Right lobe of liver (tissue), 6 donors: ENCODE data around the gene CCNB1IP1. TPM values are rescaled to one million over a fixed set of nuclear protein-coding genes. Genes with fewer than 3 reads are reported as not detected.
A peak's percentile ranks its signal among the peaks of the same experiment; 100 is the strongest.

Experiments used
- ATAC-seq, 4 donors: fragments of 200-7000 bp; cut with Tn5 transposase; one replicate each; pipeline ENCODE4 v1.9.1; 2020; ENCODE audit warnings: mild to moderate bottlenecking in 4 of 4, moderate library complexity in 4 of 4
- DNase-seq, 3 donors: peaks; one replicate each; pipeline ENCODE4 v3.0.0-alpha.2; 2020
- H3K27ac ChIP-seq, 3 donors: fragments of 200-600 bp; one replicate each; pipeline ENCODE4 v1.8.0; 2022
- H3K27me3 ChIP-seq, 2 donors: fragments of 200-600 bp; one replicate each; pipeline ENCODE4 v1.8.0; 2022
- H3K36me3 ChIP-seq, 4 donors: fragments of 200-600 bp; sonication (generic) in 1 of 4; one replicate each; pipeline versions ENCODE4 v1.5.1 to v1.8.0; 2017 to 2022; ENCODE audit warnings: control low read depth in 1 of 4
- H3K4me1 ChIP-seq, 4 donors: fragments of 200-600 bp; sonication (generic) in 1 of 4; one replicate each; pipeline versions ENCODE4 v1.5.1 to v1.8.0; 2017 to 2022; ENCODE audit warnings: control low read depth in 1 of 4
- H3K4me3 ChIP-seq, 3 donors: fragments of 200-600 bp; one replicate each; pipeline ENCODE4 v1.8.0; 2022
- H3K9me3 ChIP-seq, 4 donors: fragments of 200-600 bp; sonication (generic) in 1 of 4; one replicate each; pipeline versions ENCODE4 v1.5.1 to v1.8.0; 2017 to 2022; ENCODE audit warnings: control low read depth in 1 of 4
- POLR2A ChIP-seq: fragments of 450-650 bp; IDR thresholded peaks from one replicate; pipeline ENCODE4 v1.6.1; 2017; ENCODE audit warnings: antibody characterized with exemption, mild to moderate bottlenecking
- WGBS: methylation state at CpG from one replicate; pipeline ENCODE4 v1.1.6; 2018; ENCODE audit warnings: low coverage, low lambda C conversion rate; ENCODE audit not compliant: insufficient coverage; ENCODE audit errors: missing lambda C conversion rate; 5-methylcytosine and 5-hydroxymethylcytosine counted together
- intact Hi-C, 2 donors: fragments of 100-400 bp; cut with DNase I; formaldehyde crosslinking; loops; one replicate each; pipeline versions ENCODE4 v1.11.2 to v1.14.1; 2022
- total RNA-seq, 6 experiments: library from RNA; depleted of rRNA in 2 of 6; stranded (reverse); fragments of >200 nt in 2 of 6; fragmentation: NEBNext Ultra II Directional in 3 of 6; extraction: Animal tissue kit (Norgen Biotek cat#: 25700) in 3 of 6; gene quantifications; one replicate each; pipeline versions ENCODE4 v1.1.0 to v1.2.4, GENCODE V29; 2016 to 2023
- TF ChIP-seq, protein P1 (sequence below), 4 donors: fragments of 200-600 bp in 3 of 4; fragments of 450-650 bp in 1 of 4; IDR thresholded peaks; one replicate each; pipeline versions ENCODE4 v1.5.1 to v1.8.0; 2016 to 2022; ENCODE audit warnings: antibody characterized with exemption in 4 of 4, mild to moderate bottlenecking in 2 of 4
- donor health status: DM: no; HTN: yes; CAD: no.
- donor health status: DM: no; HTN: no; CAD: no.
- donor health status: DM: no; HTN: no; CAD: no.
- donor health status: DM: no; HTN: yes; CAD: no.
- donor health status: DM: no; HTN: yes; CAD: no.

Gene CCNB1IP1
- total RNA-seq, 6 experiments from 2014 or later = 15.7 to 55.5 (median 24.9) TPM

DNA sequence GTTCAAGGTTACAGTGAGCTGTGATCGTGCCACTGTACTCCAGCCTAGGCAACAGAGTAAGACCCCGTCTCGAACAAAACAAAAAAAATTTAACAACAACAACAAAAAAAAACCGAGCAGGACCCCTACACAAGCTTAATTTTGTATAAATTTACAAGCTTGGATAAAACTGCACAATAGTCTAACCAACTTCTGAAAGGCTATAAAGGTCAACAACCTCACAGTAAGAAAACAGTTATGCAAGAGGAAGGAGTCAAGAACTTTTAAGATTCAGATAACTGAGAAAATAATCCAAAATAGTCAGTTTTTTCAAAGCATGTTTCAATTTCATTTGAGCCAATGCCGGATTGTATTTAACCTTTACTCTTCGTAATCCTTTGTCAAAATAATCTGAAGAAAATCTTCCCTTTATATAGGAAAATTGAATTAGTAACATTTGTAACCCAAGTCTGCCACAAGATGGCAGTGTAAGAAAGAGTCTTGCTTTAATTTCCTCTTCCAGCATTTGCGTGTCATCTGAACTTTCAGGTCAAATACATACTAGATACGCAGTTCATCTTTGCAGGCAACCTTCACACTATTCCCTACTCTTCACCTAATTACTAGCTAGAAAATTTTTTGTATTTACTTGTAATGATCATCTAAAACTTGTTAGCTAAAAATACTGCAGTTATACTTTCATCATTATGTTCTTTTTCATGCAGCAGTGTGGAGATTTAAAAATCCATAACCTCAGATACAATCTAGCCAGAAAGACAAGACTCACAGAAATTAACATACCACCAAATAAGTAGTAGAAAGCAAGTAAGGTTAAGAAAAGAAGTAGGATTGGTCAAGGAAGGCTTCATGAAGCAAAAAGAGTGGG lies 5.8 kb downstream of the CCNB1IP1 start:
- Histone ChIP-seq H3K9me3 (no peaks in the 10 kb centered on the region), H3K4me1 (peaks cover 0 to 44% (median 14%) of the 10 kb centered on the region in 4 donors), H3K36me3 (peaks cover 0 to 58% (median 18%) of the 10 kb centered on the region in 4 donors), H3K4me3 (no peak overlapping the region), H3K27ac (peak overlapping the region in 2 of 3 donors; percentile 7 to 94), H3K27me3 (no peaks in the 10 kb centered on the region)
- whole genome bisulfite sequencing = 23% methylated on average over 8 of the region's 8 CpGs
- no peak for TF ChIP-seq POLR2A
- TF ChIP-seq, protein P1, sequence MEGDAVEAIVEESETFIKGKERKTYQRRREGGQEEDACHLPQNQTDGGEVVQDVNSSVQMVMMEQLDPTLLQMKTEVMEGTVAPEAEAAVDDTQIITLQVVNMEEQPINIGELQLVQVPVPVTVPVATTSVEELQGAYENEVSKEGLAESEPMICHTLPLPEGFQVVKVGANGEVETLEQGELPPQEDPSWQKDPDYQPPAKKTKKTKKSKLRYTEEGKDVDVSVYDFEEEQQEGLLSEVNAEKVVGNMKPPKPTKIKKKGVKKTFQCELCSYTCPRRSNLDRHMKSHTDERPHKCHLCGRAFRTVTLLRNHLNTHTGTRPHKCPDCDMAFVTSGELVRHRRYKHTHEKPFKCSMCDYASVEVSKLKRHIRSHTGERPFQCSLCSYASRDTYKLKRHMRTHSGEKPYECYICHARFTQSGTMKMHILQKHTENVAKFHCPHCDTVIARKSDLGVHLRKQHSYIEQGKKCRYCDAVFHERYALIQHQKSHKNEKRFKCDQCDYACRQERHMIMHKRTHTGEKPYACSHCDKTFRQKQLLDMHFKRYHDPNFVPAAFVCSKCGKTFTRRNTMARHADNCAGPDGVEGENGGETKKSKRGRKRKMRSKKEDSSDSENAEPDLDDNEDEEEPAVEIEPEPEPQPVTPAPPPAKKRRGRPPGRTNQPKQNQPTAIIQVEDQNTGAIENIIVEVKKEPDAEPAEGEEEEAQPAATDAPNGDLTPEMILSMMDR (IDR thresholded peaks at IDR 0.05) = peak; percentile 77 to 84 (median 78)
- ATAC-seq (peak; percentile 78 to 86 (median 80)), DNase-seq (no peak)
- intact Hi-C loops = loop anchor here in 1 of 2 donors (10.0 kb wide), 2 partner anchors 278 to 358 kb away; partner anchors contain the start of genes ANG and RNASE4

GRCh38 chr14:20317720-20318119 lies 15.4 kb downstream of the CCNB1IP1 start:
- no peak for DNase-seq
- WGBS = 98% methylated on average over 14 of the region's 16 CpGs

DNA sequence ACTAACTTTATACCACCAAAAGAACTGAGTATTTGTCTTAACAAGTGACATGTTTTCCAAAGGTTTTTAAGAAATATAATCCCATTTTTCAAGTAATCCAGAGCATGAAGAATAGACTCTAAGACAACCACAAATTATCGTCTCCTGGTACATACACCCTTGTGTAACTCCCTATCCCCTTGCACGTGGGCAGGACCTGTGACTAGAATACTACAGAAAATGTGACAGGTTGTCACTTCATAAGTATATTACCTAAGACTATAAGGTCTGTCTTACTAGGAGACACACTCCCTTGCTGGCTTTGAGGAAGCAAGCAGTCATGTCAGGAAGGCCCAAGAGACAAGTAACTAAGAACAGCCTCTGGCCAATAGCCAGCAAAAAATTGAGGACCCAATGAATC lies 19.1 kb downstream of the CCNB1IP1 start:
- intact Hi-C loops = no loop called here
- Histone ChIP-seq H3K9me3 (no peaks in the 10 kb centered on the region), H3K27me3 (no peaks in the 10 kb centered on the region), H3K27ac (no peak overlapping the region), H3K36me3 (peaks cover 0 to 74% (median 36%) of the 10 kb centered on the region in 4 donors), H3K4me1 (no peaks in the 10 kb centered on the region), H3K4me3 (no peak overlapping the region)
- ATAC-seq = no peak
- no peak for TF ChIP-seq POLR2A
- TF ChIP-seq, protein P1 (IDR thresholded peaks at IDR 0.05) = no peak
- 94% methylated on average over 2 of the region's 2 CpGs for whole genome bisulfite sequencing
- DNase-seq = no peak

More at GRCh38 chr14:20317720-20318119, 15.4 kb downstream of the CCNB1IP1 start:
- TF ChIP-seq POLR2A = no peak
- TF ChIP-seq, protein P1 (IDR thresholded peaks at IDR 0.05) = no peak
- Histone ChIP-seq H3K36me3 (peaks cover 0 to 95% (median 35%) of the 10 kb centered on the region in 4 donors), H3K4me3 (no peak overlapping the region), H3K9me3 (no peaks in the 10 kb centered on the region), H3K4me1 (no peaks in the 10 kb centered on the region), H3K27ac (no peak overlapping the region), H3K27me3 (no peaks in the 10 kb centered on the region)
- intact Hi-C loops = no loop called here
- no peak for ATAC-seq

DNA sequence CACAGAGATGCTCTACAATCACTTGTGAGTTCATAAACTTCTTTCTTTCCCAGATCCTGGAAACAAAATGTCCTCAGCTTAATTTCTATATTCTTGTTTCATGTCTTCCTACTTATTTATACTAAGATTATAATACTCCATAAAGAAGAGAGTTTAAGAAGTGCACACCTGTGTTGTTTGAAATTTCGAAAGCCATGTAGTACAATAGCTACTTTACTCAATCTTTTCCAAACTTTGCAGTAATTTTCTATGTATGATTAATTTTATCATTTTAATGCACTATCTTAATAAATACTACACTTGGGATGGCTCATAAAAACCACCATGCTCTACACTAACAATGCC lies 27.0 kb downstream of the CCNB1IP1 start:
- ATAC-seq = no peak
- Histone ChIP-seq H3K4me1 (peaks cover 0 to 13% (median 0%) of the 10 kb centered on the region in 4 donors), H3K4me3 (peak overlapping the region in 2 of 3 donors; percentile 75 to 77), H3K36me3 (peaks cover 0 to 6% (median 0%) of the 10 kb centered on the region in 4 donors), H3K9me3 (no peaks in the 10 kb centered on the region), H3K27ac (no peak overlapping the region), H3K27me3 (no peaks in the 10 kb centered on the region)
- WGBS = 95% methylated on average over 1 of the region's 1 CpG
- intact Hi-C loops = no loop called here
- TF ChIP-seq POLR2A = no peak
- TF ChIP-seq, protein P1 (IDR thresholded peaks at IDR 0.05) = no peak
- DNase-seq = no peak
